A549 (cell line): Measurements from ENCODE around the gene ZDHHC9. TPM values are rescaled to one million over a fixed set of nuclear protein-coding genes. Genes with fewer than 3 reads are reported as not detected.

Experiments used
- ATAC-seq, 2 experiments: fragments of 200-7000 bp in 1 of 2; fragments of >200 bp in 1 of 2; cut with Nextera tagmentation in 1 of 2; cut with Tn5 transposase in 1 of 2; 3 replicates each; pipeline versions ENCODE4 v1.8.0 to v1.9.1; 2018 to 2020; ENCODE audit warnings: mild to moderate bottlenecking in 1 of 2, moderate library complexity in 1 of 2
- CTCF ChIA-PET: fragments of 300-600 bp; sonication (Branson Sonifier 250); formaldehyde crosslinking; extraction: SDS; loops from one replicate; lab custom pipeline; 2021; ENCODE audit warnings: antibody characterized with exemption, inconsistent platforms; lab: Yijun Ruan, JAX
- POLR2A ChIA-PET: fragments of 350-600 bp; formaldehyde crosslinking; extraction: SDS; loops from one replicate; lab custom pipeline; 2021; ENCODE audit warnings: antibody characterized with exemption, inconsistent platforms; lab: Yijun Ruan, JAX
- DNase-seq, 2 experiments: peaks; one replicate each; pipeline versions ENCODE4 v3.0.0 to v3.0.0-alpha.2; 2011 to 2016; ENCODE audit warnings: low read depth in 1 of 2, low spot score in 1 of 2
- FAIRE-seq: peaks from 2 replicates; lab custom pipeline; 2011; peaks lifted over from hg19 to GRCh38; lab: Jason Lieb, UNC
- H3K27ac ChIP-seq, 2 experiments: fragments of >200 bp; sonication (Bioruptor Twin); formaldehyde crosslinking; 3 replicates each; pipeline ENCODE4 v1.5.1; 2016 to 2017
- H3K4me1 ChIP-seq: fragments of >200 bp; sonication (Bioruptor Twin); formaldehyde crosslinking; 3 replicates; pipeline ENCODE4 v1.6.1; 2016
- H3K4me2 ChIP-seq: fragments of >200 bp; sonication (Bioruptor Twin); formaldehyde crosslinking; 3 replicates; pipeline ENCODE4 v1.6.1; 2016
- H3K4me3 ChIP-seq: fragments of >200 bp; sonication (Bioruptor Twin); formaldehyde crosslinking; 3 replicates; pipeline ENCODE4 v1.5.1; 2016
- H3K9me3 ChIP-seq: fragments of >200 bp; sonication (Bioruptor Twin); formaldehyde crosslinking; 3 replicates; pipeline ENCODE4 v1.6.1; 2016
- ATOH8 ChIP-seq: fragments of 250-450 bp; sonication (Bioruptor Pico); IDR thresholded peaks from 2 replicates; pipeline ENCODE4 v1.5.0; 2020; ENCODE audit warnings: low read depth, mild to moderate bottlenecking, moderate library complexity
- BCL3 ChIP-seq: fragments of >200 bp; sonication (Bioruptor Twin); formaldehyde crosslinking; IDR thresholded peaks from 3 replicates; pipeline ENCODE4 v1.6.1; 2016
- CBX2 ChIP-seq: fragments of 200-600 bp; sonication (generic); IDR thresholded peaks from 2 replicates; pipeline ENCODE4 v1.6.1; 2016; ENCODE audit warnings: low read depth, mild to moderate bottlenecking, borderline replicate concordance
- CBX8 ChIP-seq: fragments of 200-600 bp; sonication (generic); IDR thresholded peaks from 2 replicates; pipeline ENCODE4 v1.6.1; 2016
- CHD2 ChIP-seq: fragments of 150-350 bp; IDR thresholded peaks from 2 replicates; pipeline ENCODE4 v1.6.1; 2014; ENCODE audit warnings: low read length; ENCODE audit not compliant: partially characterized antibody
- EHF ChIP-seq: fragments of 250-450 bp; sonication (Bioruptor Pico); IDR thresholded peaks from 2 replicates; pipeline ENCODE4 v1.5.0; 2020; ENCODE audit warnings: mild to moderate bottlenecking
- EP300 ChIP-seq, 2 experiments: fragments of >200 bp; sonication (Bioruptor Twin); formaldehyde crosslinking; IDR thresholded peaks; 2 replicates in 1 of 2; 3 replicates in 1 of 2; pipeline ENCODE4 v1.6.1; 2016 to 2017
- HDAC2 ChIP-seq: fragments of 200-600 bp; sonication (generic); IDR thresholded peaks from 2 replicates; pipeline ENCODE4 v1.6.1; 2016
- HES2 ChIP-seq: fragments of >200 bp; sonication (Bioruptor Twin); formaldehyde crosslinking; IDR thresholded peaks from 2 replicates; pipeline ENCODE4 v1.6.1; 2016
- HEYL ChIP-seq: fragments of 250-450 bp; sonication (Bioruptor Pico); IDR thresholded peaks from 2 replicates; pipeline ENCODE4 v1.8.0; 2021; ENCODE audit warnings: mild to moderate bottlenecking, moderate library complexity
- HMGXB4 ChIP-seq: fragments of 250-450 bp; sonication (Bioruptor Pico); IDR thresholded peaks from 2 replicates; pipeline ENCODE4 v1.5.0; 2021; ENCODE audit warnings: mild to moderate bottlenecking, moderate library complexity, borderline replicate concordance
- HOXA7 ChIP-seq: fragments of 250-450 bp; sonication (Bioruptor Pico); IDR thresholded peaks from 2 replicates; pipeline ENCODE4 v1.5.0; 2020; ENCODE audit warnings: mild to moderate bottlenecking, moderate library complexity
- HOXB5 ChIP-seq: fragments of 250-450 bp; sonication (Bioruptor Pico); IDR thresholded peaks from 2 replicates; pipeline ENCODE4 v1.5.0; 2020; ENCODE audit warnings: mild to moderate bottlenecking, moderate library complexity
- JUN ChIP-seq, 2 experiments: fragments of >200 bp; sonication (Bioruptor Twin); formaldehyde crosslinking; IDR thresholded peaks; 2 replicates in 1 of 2; 3 replicates in 1 of 2; pipeline ENCODE4 v1.6.1; 2016 to 2017
- KDM5A ChIP-seq: fragments of 200-600 bp; sonication (generic); IDR thresholded peaks from 2 replicates; pipeline ENCODE4 v1.6.1; 2016; ENCODE audit warnings: antibody characterized with exemption, mild to moderate bottlenecking
- NPAS2 ChIP-seq: fragments of 250-450 bp; sonication (Bioruptor Pico); IDR thresholded peaks from 2 replicates; pipeline ENCODE4 v1.8.0; 2022; ENCODE audit warnings: mild to moderate bottlenecking, moderate library complexity, borderline replicate concordance
- POLR2AphosphoS2 ChIP-seq: conservative IDR thresholded peaks from 2 replicates; pipeline ENCODE4 v1.6.1; 2012; ENCODE audit warnings: low read length, improper control_type of control experiment, inconsistent platforms
- RAD21 ChIP-seq, 2 experiments: fragments of >200 bp in 1 of 2; sonication (Bioruptor Twin) in 1 of 2; formaldehyde crosslinking in 1 of 2; IDR thresholded peaks in 1 of 2; conservative IDR thresholded peaks in 1 of 2; 2 replicates in 1 of 2; 3 replicates in 1 of 2; pipeline ENCODE4 v1.6.1; 2012 to 2018; ENCODE audit warnings: inconsistent platforms in 1 of 2
- SREBF2 ChIP-seq: fragments of 450-650 bp; IDR thresholded peaks from 2 replicates; pipeline ENCODE4 v1.6.1; 2014; ENCODE audit warnings: mild to moderate bottlenecking, moderate library complexity
- USF2 ChIP-seq: fragments of 450-650 bp; IDR thresholded peaks from 2 replicates; pipeline ENCODE4 v1.6.1; 2014; ENCODE audit warnings: antibody characterized with exemption
- ZC3H11A ChIP-seq: fragments of 450-650 bp; IDR thresholded peaks from 2 replicates; pipeline ENCODE4 v1.6.1; 2014; ENCODE audit warnings: antibody characterized with exemption, mild to moderate bottlenecking
- WGBS: methylation state at CpG from one replicate; pipeline ENCODE4 v1.1.6; 2017; ENCODE audit errors: missing lambda C conversion rate; 5-methylcytosine and 5-hydroxymethylcytosine counted together
- polyA plus RNA-seq, 4 experiments: library from polyadenylated mRNA; depleted of rRNA in 3 of 4; stranded (reverse); fragments of >200 nt; fragmentation: RNase III in 1 of 4; extraction: RNeasy Plus Mini Kit Qiagen cat#74134 plus additional on column Dnase treatment in 1 of 4; gene quantifications; 2 replicates in 3 of 4; 3 replicates in 1 of 4; pipeline ENCODE4 v1.2.3, GENCODE V29; 2011 to 2017

The ZDHHC9 gene
- polyA plus RNA-seq, 2 of the 4 experiments (the other 2 are of a cell fraction): 20.2 to 50.6 TPM

GRCh38 chrX:129836827-129837226 lies 6.9 kb downstream of the ZDHHC9 start (continued):
- TF ChIP-seq KDM5A (no peak), CHD2 (no peak), EHF (CRISPR knock-in tag) (no peak)

- Histone ChIP-seq H3K4me2 (no peak overlapping the region), H3K9me3 (no peaks in the 10 kb centered on the region), H3K4me3 (no peak overlapping the region)
- FAIRE-seq (no peak), ATAC-seq (no peak; a peak in 1 of 6 replicates), DNase-seq (no peak)
- WGBS: 92% methylated on average over 5 of the region's 5 CpGs
- TF ChIP-seq CBX8 (no peak), ATOH8 (no peak), RAD21 (conservative IDR thresholded peaks at IDR 0.05 in 1 of 2, IDR thresholded peaks at IDR 0.05 in 1 of 2) (no peak), HEYL (no peak), BCL3 (no peak), HOXB5 (no peak), NPAS2 (CRISPR knock-in tag) (no peak), KDM5A (no peak), USF2 (no peak), JUN (IDR thresholded peaks at IDR 0.05) (no peak), ZC3H11A (no peak), EHF (CRISPR knock-in tag) (no peak), HES2 (no peak), EP300 (IDR thresholded peaks at IDR 0.05) (no peak), HDAC2 (no peak), SREBF2 (no peak), HMGXB4 (CRISPR knock-in tag) (no peak), CBX2 (no peak), HOXA7 (CRISPR knock-in tag) (no peak), POLR2AphosphoS2 (no peak)
- TF ChIP-seq, all 56 proteins: peak for 0
- H3K27ac ChIP-seq: no peak overlapping the region
- ChIA-PET CTCF (interaction anchor here (1.3 to 1.4 kb wide), 2 partner anchors 10 to 12 kb away, joined by 4 to 6 read pairs; no protein-coding TSS in a partner anchor), POLR2A (no interaction called here)
- H3K4me1 ChIP-seq: no peaks in the 10 kb centered on the region; the same call in 2 of the 3 replicates
Observed at GRCh38 chrX:129833153-129833990, 10.3 kb downstream of the ZDHHC9 start.
